Measurements from ENCODE around the gene SLC15A4. TPM values are rescaled to one million over a fixed set of nuclear protein-coding genes. Genes with fewer than 3 reads are reported as not detected.

Gene SLC15A4
- total RNA-seq, 1 experiment from 2014 or later = 19.6 TPM

- Mint-ChIP-seq H3K4me3 (ENCODE audit: unreplicated experiment) (no peak overlapping the region), H3K27me3 (ENCODE audit: insufficient read depth, unreplicated experiment) (no peaks in the 10 kb centered on the region), H3K27ac (ENCODE audit: unreplicated experiment) (no peak overlapping the region), H3K36me3 (ENCODE audit: insufficient read depth, unreplicated experiment) (no peaks in the 10 kb centered on the region), H3K4me1 (ENCODE audit: low read depth, unreplicated experiment) (peaks cover 6% of the 10 kb centered on the region), H3K9me3 (ENCODE audit: unreplicated experiment) (no peaks in the 10 kb centered on the region)
- no peaks in the 10 kb centered on the region for H3K27me3 ChIP-seq (replicated peaks; ENCODE audit: control insufficient read depth, insufficient read depth, low read length)
- H3K9me3 ChIP-seq = no peaks in the 10 kb centered on the region
- H3K36me3 ChIP-seq (ENCODE audit: control insufficient read depth, insufficient read depth, low read length) = no peaks in the 10 kb centered on the region
- no TSS peak for BruUV-seq (replicated peaks)
- ChIA-PET POLR2A (no interaction called here), CTCF (no interaction called here)
- intact Hi-C loops (cut with micrococcal nuclease; ENCODE audit: unreplicated experiment) = no loop called here
- no peak overlapping the region for H3K4me3 ChIP-seq (ENCODE audit: low read depth, low read length)
- TF ChIP-seq CTCF (IDR thresholded peaks at IDR 0.05; ENCODE audit: insufficient read depth in 1 of 2, low read depth in 1 of 2, low read length in 1 of 2, severe bottlenecking in 1 of 2, unreplicated experiment in 1 of 2) = no peak
- peaks cover 12% of the 10 kb centered on the region for H3K4me1 ChIP-seq
- no peak for DNase-seq
Observed at GRCh38 chr12:128856791-128857078, 33.0 kb upstream of the SLC15A4 start.

GRCh38 chr12:128856035-128856790 lies 32.5 kb upstream of the SLC15A4 start:
- Mint-ChIP-seq H3K27ac (ENCODE audit: unreplicated experiment) (no peak overlapping the region), H3K4me3 (ENCODE audit: unreplicated experiment) (no peak overlapping the region), H3K4me1 (ENCODE audit: low read depth, unreplicated experiment) (peaks cover under 1% of the 10 kb centered on the region), H3K27me3 (ENCODE audit: insufficient read depth, unreplicated experiment) (no peaks in the 10 kb centered on the region), H3K36me3 (ENCODE audit: insufficient read depth, unreplicated experiment) (no peaks in the 10 kb centered on the region), H3K9me3 (ENCODE audit: unreplicated experiment) (no peaks in the 10 kb centered on the region)
- BruUV-seq (replicated peaks) = no TSS peak
- Histone ChIP-seq H3K9me3 (no peaks in the 10 kb centered on the region), H3K36me3 (ENCODE audit: control insufficient read depth, insufficient read depth, low read length) (no peaks in the 10 kb centered on the region), H3K4me3 (ENCODE audit: low read depth, low read length) (no peak overlapping the region), H3K27me3 (replicated peaks; ENCODE audit: control insufficient read depth, insufficient read depth, low read length) (no peaks in the 10 kb centered on the region), H3K4me1 (peaks cover 9% of the 10 kb centered on the region)
- no peak for TF ChIP-seq CTCF (IDR thresholded peaks at IDR 0.05; ENCODE audit: insufficient read depth in 1 of 2, low read depth in 1 of 2, low read length in 1 of 2, severe bottlenecking in 1 of 2, unreplicated experiment in 1 of 2)
- intact Hi-C loops (cut with micrococcal nuclease; ENCODE audit: unreplicated experiment) = no loop called here
- CTCF ChIA-PET = no interaction called here
- no peak for DNase-seq
- POLR2A ChIA-PET = no interaction called here

GRCh38 chr12:128853600-128854197 lies 29.9 kb upstream of the SLC15A4 start:
- BruUV-seq (replicated peaks) = no TSS peak
- no peaks in the 10 kb centered on the region for H3K4me1 Mint-ChIP-seq (ENCODE audit: low read depth, unreplicated experiment)
- H3K36me3 Mint-ChIP-seq (ENCODE audit: insufficient read depth, unreplicated experiment) = no peaks in the 10 kb centered on the region
- no peaks in the 10 kb centered on the region for H3K36me3 ChIP-seq (ENCODE audit: control insufficient read depth, insufficient read depth, low read length)
- H3K27ac Mint-ChIP-seq (ENCODE audit: unreplicated experiment) = no peak overlapping the region
- ChIA-PET POLR2A (interaction anchor here (0.6 kb wide), 1 partner anchor 1545 kb away, joined by 5 read pairs; no protein-coding TSS in a partner anchor), CTCF (no interaction called here)
- DNase-seq = no peak
- no peaks in the 10 kb centered on the region for H3K27me3 Mint-ChIP-seq (ENCODE audit: insufficient read depth, unreplicated experiment)
- no peak overlapping the region for H3K4me3 ChIP-seq (ENCODE audit: low read depth, low read length)
- no peaks in the 10 kb centered on the region for H3K9me3 ChIP-seq
- TF ChIP-seq CTCF (IDR thresholded peaks at IDR 0.05; ENCODE audit: insufficient read depth in 1 of 2, low read depth in 1 of 2, low read length in 1 of 2, severe bottlenecking in 1 of 2, unreplicated experiment in 1 of 2) = no peak
- H3K4me1 ChIP-seq = no peaks in the 10 kb centered on the region
- intact Hi-C loops (cut with micrococcal nuclease; ENCODE audit: unreplicated experiment) = no loop called here
- H3K4me3 Mint-ChIP-seq (ENCODE audit: unreplicated experiment) = no peak overlapping the region
- H3K27me3 ChIP-seq (replicated peaks; ENCODE audit: control insufficient read depth, insufficient read depth, low read length) = no peaks in the 10 kb centered on the region
- H3K9me3 Mint-ChIP-seq (ENCODE audit: unreplicated experiment) = no peaks in the 10 kb centered on the region

All from Caco-2 (cell line).